GM18867 (cell line): ENCODE results near the gene CDK15.
"Not testable (repeated sequence)": the region's sequence is repeated elsewhere in the genome, so short reads cannot be mapped to it uniquely, and the experiment has no call there.

Experiments used
- ATAC-seq: cut with Tn5 transposase; IDR thresholded peaks from one replicate; pipeline ENCODE4 v1.9.1; 2021; ENCODE audit warnings: mild to moderate bottlenecking, moderate library complexity; ENCODE audit not compliant: unreplicated experiment

Gene CDK15

GRCh38 chr2:201827621-201828020 is 21.3 kb downstream of the CDK15 start:
- ATAC-seq, result no peak

- no peak for ATAC-seq
Measured at GRCh38 chr2:201828220-201828619, 21.9 kb downstream of the CDK15 start.

- no peak for ATAC-seq
Measured at GRCh38 chr2:201830666-201831065, 24.3 kb downstream of the CDK15 start.

GRCh38 chr2:201831469-201831868 is 25.1 kb downstream of the CDK15 start:
- ATAC-seq, result no peak

DNA sequence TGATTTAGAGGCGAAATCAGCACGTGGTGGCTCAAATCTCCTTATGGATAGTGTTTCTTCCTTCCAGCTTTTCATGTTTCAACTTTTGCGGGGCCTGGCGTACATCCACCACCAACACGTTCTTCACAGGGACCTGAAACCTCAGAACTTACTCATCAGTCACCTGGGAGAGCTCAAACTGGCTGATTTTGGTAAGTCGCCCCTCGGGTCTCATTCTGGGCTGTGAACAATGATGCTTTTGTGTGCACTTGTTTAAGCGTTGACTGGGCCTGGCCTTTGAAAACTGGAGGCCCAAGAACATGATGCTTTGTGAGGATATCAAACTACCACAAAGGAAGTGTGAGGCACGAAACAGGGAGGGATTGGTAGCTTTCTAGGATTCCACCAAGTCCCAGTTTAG is 27.4 kb downstream of the CDK15 start:
- no peak for ATAC-seq

- ATAC-seq, result no peak
Measured at GRCh38 chr2:201835066-201835465, 28.7 kb downstream of the CDK15 start.

DNA sequence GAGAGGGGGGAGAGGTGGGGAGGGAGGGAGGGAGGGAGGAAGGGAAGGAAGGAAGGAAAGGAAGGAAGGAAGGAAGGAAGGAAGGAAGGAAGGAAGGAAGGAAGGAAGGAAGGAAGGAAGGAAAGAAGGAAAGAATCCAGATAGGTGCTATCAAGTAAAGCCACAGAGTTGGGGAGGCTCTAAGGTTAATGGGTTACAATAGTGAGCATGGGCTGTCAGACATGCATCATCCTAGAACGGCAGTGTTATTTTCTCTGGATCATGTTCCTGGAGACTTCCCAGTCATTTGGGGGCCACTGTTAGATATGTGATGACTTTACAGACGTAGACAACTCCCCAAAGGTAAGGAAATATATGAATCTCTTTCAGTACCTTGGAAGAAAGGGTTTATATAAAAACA is 31.1 kb downstream of the CDK15 start:
- ATAC-seq, result no peak

GRCh38 chr2:201837824-201838431 is 31.6 kb downstream of the CDK15 start:
- no peak for ATAC-seq

GRCh38 chr2:201839727-201840126 is 33.4 kb downstream of the CDK15 start:
- ATAC-seq, result no peak

- no peak for ATAC-seq
Measured at GRCh38 chr2:201840726-201841125, 34.4 kb downstream of the CDK15 start.

DNA sequence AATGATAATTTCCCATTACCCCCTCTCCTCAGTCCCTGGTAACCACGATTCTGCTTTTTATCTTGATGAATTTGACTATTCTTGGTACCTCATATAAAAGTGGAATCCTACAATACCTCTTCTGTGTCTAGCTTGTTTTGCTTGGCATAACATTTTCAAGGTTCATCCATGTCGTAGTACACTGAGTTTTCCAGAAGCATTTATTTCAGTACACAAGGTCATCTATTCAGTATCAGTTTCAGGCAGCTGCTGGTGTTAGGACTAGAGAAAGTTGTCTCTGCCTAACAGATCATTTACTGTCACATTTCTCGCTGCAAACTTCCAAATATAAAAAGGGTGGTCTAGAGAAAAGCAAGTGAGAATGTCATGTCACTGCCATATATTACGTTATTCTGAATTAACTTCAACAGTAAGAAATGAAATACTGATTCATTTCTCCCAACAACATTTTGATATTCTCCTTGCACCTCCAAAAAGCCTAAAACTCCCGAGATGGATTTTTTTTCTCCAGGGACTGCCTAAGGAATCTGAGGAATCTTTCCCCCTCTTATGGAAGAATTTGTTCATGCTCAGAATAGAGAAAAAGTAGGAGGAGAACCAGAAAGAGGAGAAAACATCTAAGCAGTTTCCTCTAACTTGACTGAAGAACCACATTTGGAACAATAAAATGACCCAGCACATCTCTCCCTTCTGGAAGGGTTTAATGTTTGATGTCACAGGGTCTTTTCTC is 36.0 kb downstream of the CDK15 start:
- no peak for ATAC-seq

DNA sequence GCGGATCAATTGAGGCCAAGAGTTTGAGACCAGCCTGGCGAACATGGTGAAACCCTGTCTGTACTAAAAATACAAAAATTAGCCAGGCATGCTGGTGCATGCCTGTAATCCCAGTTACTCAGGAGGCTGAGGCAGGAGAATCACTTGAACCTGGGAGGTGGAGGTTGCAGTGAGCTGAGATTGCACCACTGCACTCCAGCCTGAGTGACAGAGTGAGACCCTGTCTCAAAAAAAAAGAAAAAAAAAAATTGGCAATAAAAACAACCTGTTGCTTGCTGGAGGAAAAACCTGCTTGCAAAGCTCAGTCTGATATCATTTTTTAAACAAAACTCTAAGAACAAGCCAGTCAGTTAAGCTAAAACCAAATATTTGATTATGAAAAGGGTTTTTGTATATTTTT is 38.6 kb downstream of the CDK15 start:
- ATAC-seq, result not testable (repeated sequence)

DNA sequence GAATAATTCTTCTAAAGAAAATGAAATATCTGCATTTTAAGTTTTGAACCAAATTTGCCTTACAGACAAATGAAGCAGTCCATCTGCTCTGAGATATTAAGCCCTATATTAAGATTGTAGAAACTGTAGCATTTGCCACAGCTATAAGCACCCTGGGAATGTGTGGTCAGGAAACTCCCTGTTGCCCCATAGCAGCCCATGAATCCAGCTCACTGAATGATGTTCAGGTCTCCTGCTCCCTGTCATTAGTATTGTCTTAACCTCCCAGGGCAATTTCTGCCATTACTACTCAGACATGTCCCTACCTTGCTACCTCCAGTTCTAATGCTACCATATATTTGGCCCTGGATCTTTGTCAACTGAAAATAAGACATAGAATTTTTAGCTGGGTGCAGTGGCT is 41.1 kb downstream of the CDK15 start:
- ATAC-seq, result no peak

DNA sequence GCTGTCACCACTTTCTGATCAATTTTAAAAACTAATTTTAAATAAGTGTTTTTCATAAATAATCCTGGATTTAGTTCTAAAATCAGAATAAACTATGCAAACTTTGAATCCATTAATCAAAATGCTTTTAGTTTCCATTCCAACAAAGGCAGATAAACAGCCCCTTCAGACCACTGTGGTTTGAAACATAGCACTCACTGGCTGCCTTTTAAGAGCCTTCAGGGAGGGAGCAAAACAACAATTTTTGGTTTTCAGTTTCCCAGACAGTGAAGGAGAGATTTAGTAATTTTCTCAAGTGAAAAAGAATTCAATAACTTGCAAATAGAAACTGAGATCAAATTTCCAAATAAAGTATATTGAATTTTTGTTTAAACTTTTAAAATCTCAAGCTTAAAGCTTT is 46.1 kb downstream of the CDK15 start:
- no peak for ATAC-seq

GRCh38 chr2:201852878-201853415 is 46.6 kb downstream of the CDK15 start:
- no peak for ATAC-seq

- no peak for ATAC-seq
Measured at GRCh38 chr2:201854221-201854801, 48.0 kb downstream of the CDK15 start.

DNA sequence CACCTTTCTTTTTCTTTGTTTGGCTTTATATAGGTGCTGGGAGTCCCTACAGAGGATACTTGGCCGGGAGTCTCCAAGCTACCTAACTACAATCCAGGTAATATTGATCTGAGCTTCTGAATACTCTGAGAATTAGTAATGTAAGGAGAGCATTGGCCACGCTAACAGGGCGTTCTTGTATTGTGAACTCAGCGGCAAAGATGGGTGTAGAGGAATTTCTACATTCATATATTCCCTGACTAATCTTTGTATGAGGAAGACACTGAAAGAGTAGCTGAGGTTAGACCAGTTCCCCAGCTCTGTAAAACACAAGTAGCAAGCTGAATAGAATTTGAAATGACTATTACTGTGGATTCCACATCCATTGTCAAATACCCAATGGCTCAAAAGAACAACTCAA is 48.5 kb downstream of the CDK15 start:
- ATAC-seq, result no peak

GRCh38 chr2:201855356-201855755 is 49.0 kb downstream of the CDK15 start:
- no peak for ATAC-seq

GRCh38 chr2:201857326-201857725 is 51.0 kb downstream of the CDK15 start:
- ATAC-seq, result no peak

DNA sequence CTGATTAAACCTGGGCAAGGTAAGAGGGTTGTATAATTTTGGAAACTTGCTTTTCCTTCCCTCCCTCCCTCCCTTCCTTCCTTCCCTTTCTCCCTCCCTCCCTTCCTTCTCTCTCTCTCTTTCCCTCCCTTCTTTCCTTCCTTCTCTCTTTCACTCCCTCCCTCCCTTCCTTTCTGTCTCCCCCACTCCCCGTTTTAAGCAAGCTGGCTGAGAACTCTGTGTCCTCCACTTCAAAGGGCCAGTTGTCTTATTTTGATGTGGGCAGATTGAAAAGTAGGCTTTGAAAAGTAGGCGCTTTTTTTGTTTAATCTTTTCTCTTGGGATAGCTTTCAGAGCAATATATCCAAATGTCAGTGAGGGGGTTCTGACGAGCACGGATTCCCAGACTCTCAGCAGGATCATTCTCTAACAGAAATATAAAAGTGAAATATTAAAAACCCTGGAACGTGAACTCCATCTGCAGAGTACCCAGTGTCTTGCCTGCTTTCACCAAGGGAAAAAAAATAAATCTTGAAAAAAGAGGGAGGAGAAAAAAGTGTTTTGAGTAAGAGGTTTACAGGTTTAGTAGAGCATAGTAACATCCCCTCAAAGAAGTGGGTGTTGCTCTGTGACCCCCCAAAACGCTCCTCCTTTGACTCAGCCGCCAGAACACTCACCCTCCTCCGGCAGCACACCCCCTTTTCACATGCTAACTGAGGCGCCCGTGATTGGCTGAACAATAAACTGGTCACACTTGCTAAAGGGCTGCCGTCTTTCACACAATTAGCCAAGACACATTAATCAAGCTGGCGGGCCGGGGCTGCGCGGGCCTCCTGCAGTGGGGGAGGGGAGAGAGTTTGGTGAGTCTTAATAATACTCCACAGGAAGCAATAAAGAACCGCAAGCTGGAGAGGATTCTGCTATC is 52.2 kb downstream of the CDK15 start:
- ATAC-seq, result no peak

DNA sequence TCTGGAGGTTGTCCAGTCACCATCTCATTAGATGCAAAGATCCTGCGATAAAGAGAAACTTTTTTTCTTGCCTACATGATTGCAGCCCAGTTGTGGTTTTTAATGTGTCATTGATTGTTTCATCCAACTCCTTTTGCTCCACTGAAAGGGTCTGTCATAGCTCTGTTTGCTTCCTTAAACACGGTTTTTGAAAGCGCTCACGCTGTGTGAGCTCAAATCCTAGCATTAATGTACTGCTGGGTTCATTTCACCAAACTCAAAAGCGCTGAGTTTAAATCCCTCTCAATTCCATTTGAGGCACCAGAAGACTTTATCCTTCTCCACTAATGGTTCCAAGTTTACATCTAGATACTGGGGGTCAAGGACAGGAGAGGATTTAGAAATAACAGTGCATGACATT is 53.6 kb downstream of the CDK15 start:
- no peak for ATAC-seq
